ENCODE data around the gene AXIN1. TPM values are rescaled to one million over a fixed set of nuclear protein-coding genes. Genes with fewer than 3 reads are reported as not detected.
"Not testable (repeated sequence)": the region's sequence is repeated elsewhere in the genome, so short reads cannot be mapped to it uniquely, and the experiment has no call there.

AXIN1 gene
- total RNA-seq, 1 donor from 2014 or later, result 28.2 TPM

- peak; percentile 66 for DNase-seq
Observed at GRCh38 chr16:381789-382717, 29.5 kb upstream of the AXIN1 start, which contains the start of gene PGAP6. PGAP6 (minus strand) TSS chr16:381978; CDS start chr16:381821, 157 bp downstream.

- peak; percentile 33 for DNase-seq
Observed at GRCh38 chr16:381012-381788, 28.7 kb upstream of the AXIN1 start.

- no peak for DNase-seq
Observed at GRCh38 chr16:380762-381011, 28.2 kb upstream of the AXIN1 start.

GRCh38 chr16:379961-380761, 27.6 kb upstream of the AXIN1 start:
- DNase-seq, result no peak

GRCh38 chr16:379183-379960, 26.8 kb upstream of the AXIN1 start:
- DNase-seq, result no peak

- no peak for DNase-seq
Observed at GRCh38 chr16:378821-379182, 26.3 kb upstream of the AXIN1 start.

GRCh38 chr16:378113-378820, 25.7 kb upstream of the AXIN1 start:
- DNase-seq, result not testable (repeated sequence)

GRCh38 chr16:377419-377951, 25.0 kb upstream of the AXIN1 start:
- no peak for DNase-seq

GRCh38 chr16:376817-377418, 24.4 kb upstream of the AXIN1 start:
- no peak for DNase-seq

- DNase-seq, result no peak
Observed at GRCh38 chr16:375927-376816, 23.6 kb upstream of the AXIN1 start.

- DNase-seq, result no peak
Observed at GRCh38 chr16:375212-375611, 22.7 kb upstream of the AXIN1 start.

GRCh38 chr16:374616-374926, 22.0 kb upstream of the AXIN1 start:
- no peak for DNase-seq

GRCh38 chr16:373848-374615, 21.5 kb upstream of the AXIN1 start:
- DNase-seq, result no peak

GRCh38 chr16:373020-373598, 20.6 kb upstream of the AXIN1 start:
- no peak for DNase-seq

GRCh38 chr16:372302-372983, 19.9 kb upstream of the AXIN1 start:
- DNase-seq, result no peak

GRCh38 chr16:371515-372301, 19.2 kb upstream of the AXIN1 start:
- no peak for DNase-seq

GRCh38 chr16:370979-371514, 18.5 kb upstream of the AXIN1 start:
- DNase-seq, result no peak
